Measurements from ENCODE around the gene EFNA5.
A peak's percentile ranks its signal among the peaks of the same experiment; 100 is the strongest.

The EFNA5 gene

DNA sequence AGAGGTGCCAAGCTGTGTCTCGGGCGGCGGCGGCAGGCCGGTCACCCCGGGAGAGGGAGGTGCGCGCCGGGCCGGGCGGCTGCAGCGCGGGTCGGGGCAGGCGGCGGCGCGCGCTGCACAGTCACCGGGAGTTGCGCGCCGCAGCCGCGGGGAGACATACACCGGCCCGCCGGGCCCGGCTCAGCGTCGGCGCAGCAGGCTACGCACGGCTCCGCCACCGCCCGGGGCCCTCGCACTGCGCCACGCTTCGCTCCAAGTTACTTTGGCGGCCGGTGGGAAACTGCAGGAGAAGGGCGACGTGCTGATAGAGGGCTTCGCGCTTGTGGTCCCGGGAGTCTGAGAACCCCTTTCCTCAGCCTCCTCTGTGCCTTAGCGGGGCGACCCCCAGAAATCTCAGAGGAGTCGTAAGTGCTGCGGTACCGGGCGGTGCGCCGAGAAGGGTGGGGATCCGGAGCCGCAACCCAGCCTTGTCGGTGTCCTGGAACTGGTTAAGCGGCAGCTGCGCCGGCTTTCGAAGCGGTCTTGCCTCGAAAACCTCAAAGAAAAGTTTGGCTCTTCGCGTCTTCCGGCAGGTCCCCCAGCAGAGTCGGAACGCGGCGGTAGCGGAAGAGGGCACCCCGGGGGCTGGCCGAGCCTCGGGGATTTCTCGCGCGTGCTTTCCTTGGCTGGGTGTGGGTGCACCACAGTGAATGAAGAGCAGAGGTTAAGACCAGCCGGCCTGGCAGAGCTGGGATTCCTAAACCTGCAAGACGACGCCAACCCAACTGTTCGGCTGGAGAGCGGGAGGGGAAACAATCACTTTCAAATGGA lies at the start of gene EFNA5:
Gene EFNA5 (minus strand): TSS at position 6 of the 810 bp plus-strand sequence.
- H3K4me1 ChIP-seq (ENCODE audit: insufficient read depth, low read length): peaks cover 34% of the 10 kb centered on the region
- H3K9ac ChIP-seq (ENCODE audit: low read depth, low read length): peak within 1 kb of the TSS; percentile 64
- H3K27ac ChIP-seq (ENCODE audit: low read length): peak within 1 kb of the TSS; percentile 48; the same call in 1 of the 2 replicates
- TF ChIP-seq, protein P1, sequence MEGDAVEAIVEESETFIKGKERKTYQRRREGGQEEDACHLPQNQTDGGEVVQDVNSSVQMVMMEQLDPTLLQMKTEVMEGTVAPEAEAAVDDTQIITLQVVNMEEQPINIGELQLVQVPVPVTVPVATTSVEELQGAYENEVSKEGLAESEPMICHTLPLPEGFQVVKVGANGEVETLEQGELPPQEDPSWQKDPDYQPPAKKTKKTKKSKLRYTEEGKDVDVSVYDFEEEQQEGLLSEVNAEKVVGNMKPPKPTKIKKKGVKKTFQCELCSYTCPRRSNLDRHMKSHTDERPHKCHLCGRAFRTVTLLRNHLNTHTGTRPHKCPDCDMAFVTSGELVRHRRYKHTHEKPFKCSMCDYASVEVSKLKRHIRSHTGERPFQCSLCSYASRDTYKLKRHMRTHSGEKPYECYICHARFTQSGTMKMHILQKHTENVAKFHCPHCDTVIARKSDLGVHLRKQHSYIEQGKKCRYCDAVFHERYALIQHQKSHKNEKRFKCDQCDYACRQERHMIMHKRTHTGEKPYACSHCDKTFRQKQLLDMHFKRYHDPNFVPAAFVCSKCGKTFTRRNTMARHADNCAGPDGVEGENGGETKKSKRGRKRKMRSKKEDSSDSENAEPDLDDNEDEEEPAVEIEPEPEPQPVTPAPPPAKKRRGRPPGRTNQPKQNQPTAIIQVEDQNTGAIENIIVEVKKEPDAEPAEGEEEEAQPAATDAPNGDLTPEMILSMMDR (IDR thresholded peaks at IDR 0.05; ENCODE audit: borderline replicate concordance, extremely low read depth, low read length, poor library complexity, severe bottlenecking): no peak
- TF ChIP-seq EZH2 (IDR thresholded peaks at IDR 0.05; ENCODE audit: borderline replicate concordance, low read depth, low read length, severe bottlenecking): no peak
- H3K79me2 ChIP-seq (ENCODE audit: insufficient read depth, low read length): no peaks in the 10 kb centered on the region
- no peaks in the 10 kb centered on the region for H3K36me3 ChIP-seq (ENCODE audit: insufficient read depth, low read length)
- ATAC-seq (ENCODE audit: insufficient read depth, low read depth) (peak; percentile 64), DNase-seq (peak; percentile 74)
- H3K4me2 ChIP-seq (ENCODE audit: insufficient read depth, low read length): peak within 1 kb of the TSS; percentile 87
- H3K9me3 ChIP-seq (ENCODE audit: insufficient read depth, low read length, severe bottlenecking): no peaks in the 10 kb centered on the region
- no peaks in the 10 kb centered on the region for H3K27me3 ChIP-seq (ENCODE audit: insufficient read depth, low read length, poor library complexity)
- no peaks in the 10 kb centered on the region for H4K20me1 ChIP-seq (ENCODE audit: insufficient read depth, low read length)
- H3K4me3 ChIP-seq (ENCODE audit: low read depth in 1 of 2, low read length in 2 of 2): peak within 1 kb of the TSS; percentile 31 to 63; a peak in 3 of 4 replicates
- peak within 1 kb of the TSS; percentile 82 for H2AFZ ChIP-seq (ENCODE audit: low read depth, low read length)

DNA sequence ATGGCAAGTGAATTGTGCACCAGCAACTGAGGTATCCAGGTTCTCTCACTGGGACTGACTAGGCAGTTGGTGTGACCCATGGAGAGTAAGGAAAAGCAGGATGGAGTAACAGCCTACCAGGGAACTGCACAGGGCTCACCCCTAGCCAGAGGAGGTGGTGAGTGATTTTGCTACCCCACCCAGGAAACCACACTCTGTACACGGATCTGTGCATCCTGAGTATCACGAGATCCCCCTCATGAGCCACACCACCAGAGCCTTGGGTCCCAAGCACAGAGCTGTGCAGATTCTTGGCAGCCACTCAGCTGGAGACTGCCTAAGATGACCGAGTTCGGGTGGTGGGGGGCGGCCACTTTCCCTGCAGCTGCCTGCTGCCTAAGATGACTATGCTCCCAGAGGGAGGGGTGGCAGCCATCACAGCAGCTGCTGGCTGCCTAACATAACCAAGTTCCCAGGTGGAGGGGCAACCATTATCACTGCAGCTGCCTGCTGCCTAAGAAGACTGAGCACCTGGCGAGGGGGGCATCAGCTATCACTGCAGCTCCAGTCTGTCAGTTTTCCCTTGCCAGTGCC lies 48.4 kb upstream of the EFNA5 start:
- Histone ChIP-seq H3K4me1 (ENCODE audit: insufficient read depth, low read length) (no peaks in the 10 kb centered on the region), H2AFZ (ENCODE audit: low read depth, low read length) (no peak overlapping the region), H3K9me3 (ENCODE audit: insufficient read depth, low read length, severe bottlenecking) (peaks cover 9% of the 10 kb centered on the region), H3K9ac (ENCODE audit: low read depth, low read length) (no peak overlapping the region), H3K27ac (ENCODE audit: low read length) (no peak overlapping the region), H3K4me2 (ENCODE audit: insufficient read depth, low read length) (no peak overlapping the region), H3K27me3 (ENCODE audit: insufficient read depth, low read length, poor library complexity) (no peaks in the 10 kb centered on the region), H3K4me3 (ENCODE audit: low read depth in 1 of 2, low read length in 2 of 2) (no peak overlapping the region), H3K36me3 (ENCODE audit: insufficient read depth, low read length) (no peaks in the 10 kb centered on the region), H4K20me1 (ENCODE audit: insufficient read depth, low read length) (no peaks in the 10 kb centered on the region), H3K79me2 (ENCODE audit: insufficient read depth, low read length) (no peaks in the 10 kb centered on the region)
- ATAC-seq (ENCODE audit: insufficient read depth, low read depth) (peak; percentile 35; the same call in 1 of the 3 replicates), DNase-seq (no peak)
- TF ChIP-seq, protein P1 (IDR thresholded peaks at IDR 0.05; ENCODE audit: borderline replicate concordance, extremely low read depth, low read length, poor library complexity, severe bottlenecking): no peak
- TF ChIP-seq EZH2 (IDR thresholded peaks at IDR 0.05; ENCODE audit: borderline replicate concordance, low read depth, low read length, severe bottlenecking): no peak

DNA sequence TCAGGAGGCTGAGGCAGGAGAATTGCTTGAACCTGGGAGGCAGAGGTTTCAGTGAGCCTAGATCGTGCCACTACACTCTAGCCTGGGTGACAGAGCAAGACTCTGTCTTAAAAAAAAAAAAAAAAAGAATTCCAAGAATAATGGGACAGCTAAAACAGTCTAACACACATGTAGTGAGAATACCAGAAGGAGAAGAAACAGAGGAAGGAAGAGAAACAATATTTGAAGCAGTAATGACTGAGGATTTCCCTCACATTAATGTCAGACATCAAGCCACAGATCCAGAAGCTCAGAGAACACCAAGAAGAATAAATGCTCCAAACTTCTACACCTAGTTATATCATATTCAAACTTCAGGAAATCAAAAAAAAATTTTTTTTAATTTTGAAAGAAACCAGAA lies 47.1 kb upstream of the EFNA5 start:
- TF ChIP-seq EZH2 (IDR thresholded peaks at IDR 0.05; ENCODE audit: borderline replicate concordance, low read depth, low read length, severe bottlenecking): no peak
- Histone ChIP-seq H3K27me3 (ENCODE audit: insufficient read depth, low read length, poor library complexity) (no peaks in the 10 kb centered on the region), H3K9ac (ENCODE audit: low read depth, low read length) (no peak overlapping the region), H3K36me3 (ENCODE audit: insufficient read depth, low read length) (no peaks in the 10 kb centered on the region), H2AFZ (ENCODE audit: low read depth, low read length) (no peak overlapping the region), H3K4me1 (ENCODE audit: insufficient read depth, low read length) (no peaks in the 10 kb centered on the region), H3K27ac (ENCODE audit: low read length) (no peak overlapping the region), H3K4me3 (ENCODE audit: low read depth in 1 of 2, low read length in 2 of 2) (no peak overlapping the region), H3K4me2 (ENCODE audit: insufficient read depth, low read length) (no peak overlapping the region), H4K20me1 (ENCODE audit: insufficient read depth, low read length) (no peaks in the 10 kb centered on the region), H3K9me3 (ENCODE audit: insufficient read depth, low read length, severe bottlenecking) (peaks cover 7% of the 10 kb centered on the region), H3K79me2 (ENCODE audit: insufficient read depth, low read length) (no peaks in the 10 kb centered on the region)
- DNase-seq: no peak
- ATAC-seq (ENCODE audit: insufficient read depth, low read depth): no peak

DNA sequence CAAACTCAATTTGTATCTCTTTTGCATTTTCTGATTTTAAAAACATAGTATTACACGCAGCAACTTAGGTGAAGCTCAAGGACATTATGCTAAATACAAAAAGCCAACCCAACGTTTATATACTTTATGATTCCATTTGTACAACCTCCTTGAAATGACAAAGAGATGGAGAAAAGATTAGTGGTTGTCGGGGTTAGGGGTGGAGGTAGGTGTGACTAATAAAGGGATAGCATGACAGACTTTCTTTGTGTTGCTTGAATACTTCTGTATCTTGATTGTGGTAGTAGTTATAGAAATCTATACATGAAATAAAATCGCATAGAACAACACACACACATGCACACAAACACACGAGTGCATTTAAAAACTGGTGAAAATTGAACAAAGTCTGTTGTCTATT lies 42.5 kb upstream of the EFNA5 start:
- ATAC-seq (ENCODE audit: insufficient read depth, low read depth) (no peak), DNase-seq (no peak)
- Histone ChIP-seq H3K4me3 (ENCODE audit: low read depth in 1 of 2, low read length in 2 of 2) (no peak overlapping the region), H3K36me3 (ENCODE audit: insufficient read depth, low read length) (no peaks in the 10 kb centered on the region), H2AFZ (ENCODE audit: low read depth, low read length) (no peak overlapping the region), H3K4me1 (ENCODE audit: insufficient read depth, low read length) (no peaks in the 10 kb centered on the region), H4K20me1 (ENCODE audit: insufficient read depth, low read length) (no peaks in the 10 kb centered on the region), H3K27me3 (ENCODE audit: insufficient read depth, low read length, poor library complexity) (no peaks in the 10 kb centered on the region), H3K4me2 (ENCODE audit: insufficient read depth, low read length) (no peak overlapping the region), H3K9me3 (ENCODE audit: insufficient read depth, low read length, severe bottlenecking) (no peaks in the 10 kb centered on the region), H3K9ac (ENCODE audit: low read depth, low read length) (no peak overlapping the region), H3K79me2 (ENCODE audit: insufficient read depth, low read length) (no peaks in the 10 kb centered on the region), H3K27ac (ENCODE audit: low read length) (no peak overlapping the region)
- TF ChIP-seq, protein P1 (IDR thresholded peaks at IDR 0.05; ENCODE audit: borderline replicate concordance, extremely low read depth, low read length, poor library complexity, severe bottlenecking): no peak
- TF ChIP-seq EZH2 (IDR thresholded peaks at IDR 0.05; ENCODE audit: borderline replicate concordance, low read depth, low read length, severe bottlenecking): no peak

All from DND-41 (cell line).